ENCODE data around the gene RALGAPB.

The RALGAPB gene

DNA sequence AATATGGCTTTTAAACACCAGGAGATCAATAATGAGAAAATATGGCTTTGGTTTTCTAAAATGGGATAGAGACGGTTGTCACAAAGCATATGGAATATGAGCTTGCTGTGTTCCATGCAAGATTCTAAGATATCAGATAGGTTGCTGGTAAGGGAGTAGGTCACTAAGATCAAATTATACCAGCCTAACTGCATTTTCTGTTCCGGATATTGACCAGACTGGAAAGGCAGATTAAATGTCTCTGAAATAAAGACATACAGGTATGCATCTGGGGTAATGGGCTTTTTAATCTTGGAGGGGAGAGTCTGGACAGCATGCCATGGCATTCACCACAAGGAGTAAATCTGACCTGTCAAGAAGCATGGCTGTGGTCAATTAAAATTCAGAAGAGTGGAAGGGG lies 73.1 kb downstream of the RALGAPB start:
- DNase-seq (ENCODE audit: low read depth in 2 of 2) = no peak

DNA sequence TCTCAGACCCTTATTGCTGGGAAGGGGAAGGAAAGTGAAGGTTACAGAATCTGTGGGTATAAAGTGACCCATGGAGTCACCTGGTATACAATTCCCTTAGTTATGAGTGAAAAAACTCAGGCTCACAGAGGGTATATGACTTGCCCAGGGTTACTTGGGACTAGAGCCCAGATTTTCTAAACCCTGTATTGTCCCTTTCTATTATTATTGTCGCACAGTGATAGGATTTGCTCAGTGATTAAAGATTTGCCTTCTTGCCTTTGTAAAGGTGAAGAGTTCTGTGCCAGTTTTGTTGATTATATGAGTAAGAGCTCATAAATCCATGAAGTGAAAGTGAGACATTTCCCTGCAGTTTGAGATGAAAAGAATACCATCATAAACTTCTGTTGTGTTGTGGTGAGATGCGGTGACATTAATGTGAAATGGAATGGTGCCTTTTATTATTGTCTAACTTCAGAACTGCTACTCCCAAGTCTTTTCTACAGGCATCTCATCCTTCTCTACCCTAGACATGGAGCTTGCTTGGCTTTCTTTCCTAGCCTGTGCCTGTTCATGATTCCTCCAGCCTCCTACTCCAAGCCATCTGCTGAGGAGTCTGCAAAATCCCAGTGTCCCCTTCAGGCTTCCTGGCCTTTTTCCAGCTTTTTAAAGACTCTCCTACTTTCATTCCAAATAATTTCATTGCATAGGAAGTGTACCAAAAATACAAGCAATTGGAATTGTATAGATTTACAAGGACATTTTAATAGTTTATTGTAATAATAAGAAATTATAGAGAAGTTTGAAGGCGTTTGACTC lies 74.8 kb downstream of the RALGAPB start:
- DNase-seq (ENCODE audit: low read depth in 2 of 2) = no peak

DNA sequence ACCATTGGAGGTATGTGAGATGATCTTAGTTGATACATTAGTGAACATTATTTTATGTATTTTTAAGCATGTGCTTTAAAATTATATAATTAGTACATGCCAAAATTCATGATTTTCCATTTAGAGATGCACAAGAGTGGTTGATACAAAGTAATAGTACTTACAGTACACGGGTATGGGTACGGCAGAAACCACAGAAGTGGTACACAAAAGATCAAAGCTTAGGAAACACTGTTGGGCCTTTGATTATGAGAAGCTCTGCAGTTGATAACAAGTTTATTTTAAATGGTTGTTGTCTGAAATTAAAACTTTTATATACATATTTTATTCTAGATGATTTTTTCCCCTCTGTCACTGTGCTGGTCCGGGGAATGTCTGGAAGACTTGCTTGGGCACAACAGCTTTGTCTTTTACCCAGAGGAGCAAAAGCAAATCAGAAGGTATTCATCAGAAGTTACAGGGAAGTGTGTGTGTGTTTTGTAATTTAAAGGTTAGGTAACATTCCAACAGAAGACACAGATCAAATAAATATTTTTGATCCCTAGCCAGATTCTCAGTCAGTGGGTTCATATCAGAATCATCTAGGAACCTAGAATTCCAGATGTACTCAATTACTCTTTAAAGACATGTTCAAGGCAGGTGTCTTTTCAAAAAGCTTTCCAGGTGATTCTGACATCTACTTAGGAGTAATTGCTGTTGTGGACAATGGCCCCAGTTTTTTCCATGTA lies 75.9 kb downstream of the RALGAPB start:
- DNase-seq (ENCODE audit: low read depth in 2 of 2) = no peak

DNA sequence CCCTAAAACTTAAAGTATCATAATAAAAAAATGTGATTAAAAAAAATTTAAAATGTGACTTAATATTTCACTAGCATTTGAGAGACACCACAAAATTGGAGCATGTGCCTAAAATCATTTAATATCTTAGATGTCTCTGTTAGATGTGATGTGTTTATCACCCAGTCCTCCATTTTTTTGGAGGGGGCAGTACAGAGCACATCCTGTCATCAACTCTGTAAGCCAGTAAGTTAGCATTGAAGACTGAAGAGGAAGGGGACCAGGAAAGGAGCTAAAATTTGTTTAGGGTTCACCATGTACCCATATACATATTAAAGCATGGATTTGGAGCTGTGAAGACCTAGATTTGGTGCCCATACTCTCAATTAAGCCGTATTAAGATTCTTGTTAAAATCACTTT lies 77.6 kb downstream of the RALGAPB start:
- no peak for DNase-seq (ENCODE audit: low read depth in 2 of 2)

DNA sequence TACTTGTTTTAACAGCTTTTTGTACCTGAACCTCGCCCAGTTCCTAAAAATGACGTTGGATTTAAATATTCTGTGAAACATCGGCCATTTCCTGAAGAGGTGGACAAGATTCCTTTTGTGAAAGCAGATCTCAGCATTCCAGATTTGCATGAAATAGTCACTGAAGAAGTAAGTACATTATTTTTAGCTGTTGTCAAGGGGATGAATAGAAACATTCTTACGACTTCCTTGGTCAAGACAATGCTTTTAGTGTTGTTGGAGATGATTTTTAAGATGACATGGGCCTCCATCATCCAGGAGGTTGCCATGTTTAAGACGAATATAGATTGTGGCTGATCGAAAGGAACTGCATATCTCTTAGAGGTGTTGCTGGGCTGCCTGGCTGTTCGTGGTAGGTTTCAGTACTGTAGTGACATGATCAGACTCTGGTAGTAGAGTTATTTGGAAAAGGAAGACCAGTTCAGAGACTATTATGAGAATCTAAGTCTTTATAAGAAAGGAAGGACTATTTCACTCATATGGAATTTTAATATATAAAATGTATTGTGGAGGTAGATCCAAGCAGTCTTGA lies 78.5 kb downstream of the RALGAPB start:
- DNase-seq (ENCODE audit: low read depth in 2 of 2) = no peak

DNA sequence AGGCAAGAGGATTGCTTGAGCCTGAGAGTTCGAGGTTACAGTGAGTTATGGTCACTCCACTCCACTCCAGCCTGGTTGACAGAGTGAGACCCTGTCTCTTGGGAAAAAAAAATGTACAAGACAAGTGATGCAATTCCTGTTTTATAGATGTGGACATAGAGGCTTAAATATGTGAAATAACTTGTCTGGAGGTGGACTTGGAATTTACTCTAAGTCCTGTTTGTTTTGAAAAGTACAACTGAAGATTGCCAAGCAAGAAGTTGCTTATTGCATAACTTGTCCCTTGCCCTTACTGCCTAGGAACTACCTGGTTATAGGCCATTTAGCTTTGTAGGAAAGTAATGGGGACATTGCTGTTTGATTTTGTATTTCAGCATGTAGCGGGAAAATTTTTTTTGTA lies 82.3 kb downstream of the RALGAPB start:
- no peak for DNase-seq (ENCODE audit: low read depth in 2 of 2)

DNA sequence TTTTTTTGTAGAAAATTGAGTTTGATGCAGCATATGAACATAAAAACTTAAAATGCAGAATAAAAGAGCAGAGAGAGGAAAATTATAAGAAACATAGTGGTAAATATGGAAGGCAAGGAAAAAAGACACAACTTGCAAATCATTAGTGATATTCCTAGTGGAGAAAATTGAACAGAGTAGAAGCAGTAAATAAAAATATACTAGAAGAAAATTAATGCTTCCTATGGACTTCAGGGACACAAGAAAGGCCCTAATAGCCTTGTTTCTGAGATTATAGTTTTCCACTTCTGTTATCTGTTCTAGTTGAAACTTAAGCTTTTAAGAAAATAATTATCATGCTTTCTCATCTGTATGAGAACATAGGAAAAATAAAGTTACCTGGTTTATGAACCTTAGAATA lies 82.8 kb downstream of the RALGAPB start:
- DNase-seq (ENCODE audit: low read depth in 2 of 2) = no peak

DNA sequence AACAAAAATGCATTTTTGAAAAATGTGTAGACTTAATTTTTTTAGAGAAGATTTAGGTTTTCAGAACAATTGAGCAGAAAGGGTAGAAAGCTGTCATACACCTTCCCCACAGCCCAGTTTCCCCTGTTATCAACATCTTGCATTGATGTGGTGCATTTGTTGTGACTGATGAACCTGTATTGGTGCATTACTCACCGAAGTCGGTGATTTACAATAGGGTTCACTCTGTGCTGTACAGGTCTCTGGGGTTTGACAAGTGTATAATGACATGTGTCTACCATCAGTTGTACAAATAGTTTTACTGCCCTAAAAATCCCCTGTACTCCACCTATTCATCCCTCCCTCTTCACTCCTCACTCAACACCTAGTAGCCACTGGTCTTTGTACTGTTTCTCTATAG lies 84.5 kb downstream of the RALGAPB start:
- DNase-seq (ENCODE audit: low read depth in 2 of 2) = no peak

DNA sequence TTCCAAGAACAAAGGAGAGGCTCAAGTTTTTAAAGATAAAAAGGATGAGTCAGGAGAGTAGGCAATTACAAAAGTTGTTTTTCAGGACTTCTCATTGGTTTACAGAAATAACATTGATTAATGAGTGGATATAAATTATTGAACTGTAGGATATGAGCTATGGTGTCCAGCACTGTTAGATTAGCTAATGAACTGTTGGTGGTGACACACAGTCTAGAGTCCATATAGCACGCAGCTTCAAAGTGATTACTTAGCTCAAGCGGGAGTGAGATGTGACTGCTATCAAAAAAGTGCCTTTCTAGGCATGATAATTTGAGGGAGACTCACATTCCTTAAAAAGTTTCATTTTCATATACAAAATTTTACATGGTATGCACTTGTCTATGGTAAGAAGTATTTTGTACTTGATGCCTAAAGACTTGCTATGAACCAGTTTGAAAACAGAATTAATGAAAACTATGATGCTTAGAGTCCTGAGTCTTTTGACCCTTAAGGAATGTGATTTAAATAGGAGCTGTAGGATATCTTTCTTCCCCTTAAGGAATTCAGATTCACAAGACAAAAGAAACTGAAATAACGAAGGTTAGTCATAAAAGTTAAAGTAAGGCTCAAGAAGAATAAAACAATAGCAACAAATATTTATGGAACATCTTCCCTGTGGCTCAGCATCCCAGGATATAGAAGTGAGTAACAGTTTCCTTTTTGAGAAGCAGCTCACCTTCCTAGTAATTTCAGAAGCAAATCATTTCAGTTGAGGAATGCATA lies 86.1 kb downstream of the RALGAPB start:
- DNase-seq (ENCODE audit: low read depth in 2 of 2) = no peak

DNA sequence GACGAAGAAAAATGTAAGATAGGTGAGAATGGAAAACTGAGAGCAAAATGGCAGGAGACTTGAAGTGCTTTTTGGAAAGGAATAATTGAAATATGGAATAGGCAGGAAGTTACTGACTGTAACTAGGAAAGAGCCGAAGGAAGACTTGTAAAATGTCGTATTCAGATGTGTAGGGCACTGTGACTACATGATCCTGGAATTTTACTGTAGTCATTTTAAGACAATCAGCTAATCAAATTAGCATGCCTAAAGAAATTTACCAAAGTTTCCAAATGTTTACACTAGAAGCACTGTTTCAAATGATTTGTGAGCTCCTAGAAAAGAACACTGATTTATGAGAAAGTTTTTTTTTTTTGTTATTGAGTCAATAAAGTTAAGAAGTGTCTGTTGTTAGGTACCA lies 87.1 kb downstream of the RALGAPB start:
- no peak for DNase-seq (ENCODE audit: low read depth in 2 of 2)

DNA sequence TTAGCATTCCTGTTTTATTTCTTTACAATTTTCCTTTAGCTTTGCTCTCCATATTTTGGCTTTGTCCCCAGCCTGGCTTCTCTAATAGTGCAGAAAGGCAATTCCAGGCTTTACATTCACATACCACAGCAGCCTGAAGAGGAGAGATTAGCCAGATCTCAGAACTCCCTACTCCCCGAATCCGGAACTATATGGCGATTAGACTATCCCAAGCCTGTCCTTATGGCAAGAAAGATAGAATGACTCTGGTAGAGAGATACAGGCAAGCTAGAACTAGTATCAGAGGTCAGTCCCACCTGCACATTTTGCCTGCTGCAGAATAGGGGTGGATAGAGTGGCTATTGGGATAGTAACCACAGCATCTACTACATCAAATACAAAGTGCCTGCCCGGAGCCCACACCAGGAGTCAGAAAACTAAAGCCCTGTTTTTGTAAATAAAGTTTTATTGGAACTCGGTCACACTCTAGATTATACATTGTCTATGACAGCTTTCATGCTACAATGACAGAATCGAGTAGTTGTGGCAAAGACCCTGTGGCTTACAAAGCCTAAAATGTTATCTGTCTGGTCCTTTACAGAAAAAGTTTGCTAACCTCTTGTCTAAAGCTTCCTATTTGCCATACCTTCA lies 91.3 kb downstream of the RALGAPB start:
- DNase-seq (ENCODE audit: low read depth in 2 of 2) = no peak

DNA sequence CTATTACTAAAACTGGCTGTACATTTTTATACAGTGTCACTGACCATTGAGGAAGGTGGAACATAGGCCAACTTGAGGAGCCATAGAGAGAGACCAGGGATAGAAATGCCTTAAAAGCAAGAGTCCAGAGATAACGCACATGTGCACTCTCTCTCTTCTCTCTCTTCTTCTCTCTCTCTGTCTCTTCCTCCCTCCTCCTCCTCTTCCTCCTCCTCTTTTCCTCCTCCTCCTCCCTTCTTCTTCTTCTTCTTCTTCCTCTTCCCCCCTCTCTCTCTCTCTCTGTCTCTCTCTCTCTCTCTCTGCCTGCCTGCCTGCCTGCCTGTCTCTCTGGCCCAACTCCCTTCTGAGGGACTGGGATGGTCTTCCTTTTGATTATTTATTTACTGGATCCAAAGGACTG lies 92.0 kb downstream of the RALGAPB start:
- no peak for DNase-seq (ENCODE audit: low read depth in 2 of 2)

DNA sequence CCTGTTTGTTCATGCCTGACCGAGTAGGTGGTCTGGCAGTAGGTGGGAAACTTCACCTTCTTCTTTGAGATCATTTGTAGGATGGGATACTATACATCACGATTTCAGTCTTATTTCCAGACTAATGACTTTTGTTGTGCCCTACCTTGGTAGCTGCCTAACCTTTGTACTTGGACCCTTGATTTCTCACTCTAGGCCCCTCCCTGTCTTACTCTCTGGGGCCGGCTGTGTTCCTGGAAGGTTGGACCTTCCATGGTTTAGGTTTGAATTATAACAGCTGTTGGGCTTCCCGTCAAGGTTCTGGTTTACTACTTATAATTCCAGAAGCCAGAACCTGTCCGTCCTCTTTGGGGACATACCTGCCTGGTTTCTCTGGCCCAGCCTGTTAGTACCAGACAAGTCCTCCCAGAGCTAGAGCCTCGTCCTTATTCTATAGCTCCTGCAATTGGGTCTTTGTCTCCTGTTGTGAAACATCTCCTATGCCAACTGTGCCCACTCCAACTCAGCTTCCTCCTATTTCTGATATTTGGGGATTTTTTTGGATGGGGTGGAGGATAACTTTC lies 93.5 kb downstream of the RALGAPB start:
- DNase-seq (ENCODE audit: low read depth in 2 of 2) = no peak

DNA sequence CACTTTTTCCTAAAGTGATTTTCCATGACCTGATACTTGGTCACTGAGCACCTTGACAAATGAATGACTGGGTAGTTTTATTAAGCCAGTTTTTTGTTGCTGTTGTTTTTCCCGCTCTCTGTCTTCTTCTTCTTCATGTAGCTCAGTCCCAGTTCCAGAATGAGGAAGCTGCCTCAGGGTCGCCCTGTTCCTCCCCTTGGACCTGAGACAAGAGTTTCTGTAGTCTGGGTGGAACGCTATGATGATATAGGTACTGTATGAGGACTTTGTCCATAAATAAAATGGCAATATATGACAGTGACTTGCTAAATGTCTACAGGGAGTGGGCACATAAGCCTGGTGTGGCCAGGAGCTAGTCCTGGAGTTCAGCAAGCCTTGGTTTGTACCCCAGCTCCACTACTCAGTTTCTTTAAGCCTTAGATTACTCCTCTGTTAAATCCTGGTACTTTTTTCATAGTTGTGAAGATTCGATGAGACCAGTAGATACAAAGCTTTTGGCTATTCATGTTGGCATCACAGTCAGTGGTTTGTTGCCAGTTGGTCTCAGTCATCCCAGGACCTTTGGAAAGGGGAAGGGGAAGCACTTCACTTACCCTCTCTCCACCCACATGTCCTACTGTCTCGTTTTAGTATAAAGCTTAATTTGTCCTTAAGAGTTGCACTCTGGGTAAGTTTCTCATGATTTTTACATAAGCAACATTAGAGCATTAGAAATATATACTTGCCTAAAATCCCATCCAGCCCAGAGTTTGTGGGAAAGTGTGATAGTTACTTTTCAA lies 97.3 kb downstream of the RALGAPB start:
- DNase-seq (ENCODE audit: low read depth in 2 of 2) = no peak

DNA sequence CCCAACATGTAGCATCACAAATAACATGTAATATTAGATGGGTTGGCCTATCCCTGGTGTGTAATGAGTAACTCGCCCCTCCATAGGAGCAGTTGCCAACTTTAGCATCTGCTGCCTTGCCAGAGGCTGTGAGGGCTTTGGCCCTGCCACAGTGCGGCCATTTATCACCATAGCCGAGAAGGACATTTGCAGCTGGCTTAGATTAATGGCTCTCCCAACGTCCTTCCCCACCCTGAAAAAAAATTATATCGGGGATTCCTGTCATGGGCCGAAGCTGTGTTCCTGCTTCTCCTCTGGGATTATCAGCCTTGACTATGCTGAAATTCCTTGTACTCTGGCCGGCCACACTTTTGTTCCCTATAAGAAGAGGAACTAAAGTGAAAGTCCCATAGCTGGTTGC lies 100.8 kb downstream of the RALGAPB start:
- DNase-seq (ENCODE audit: low read depth in 2 of 2) = no peak

DNA sequence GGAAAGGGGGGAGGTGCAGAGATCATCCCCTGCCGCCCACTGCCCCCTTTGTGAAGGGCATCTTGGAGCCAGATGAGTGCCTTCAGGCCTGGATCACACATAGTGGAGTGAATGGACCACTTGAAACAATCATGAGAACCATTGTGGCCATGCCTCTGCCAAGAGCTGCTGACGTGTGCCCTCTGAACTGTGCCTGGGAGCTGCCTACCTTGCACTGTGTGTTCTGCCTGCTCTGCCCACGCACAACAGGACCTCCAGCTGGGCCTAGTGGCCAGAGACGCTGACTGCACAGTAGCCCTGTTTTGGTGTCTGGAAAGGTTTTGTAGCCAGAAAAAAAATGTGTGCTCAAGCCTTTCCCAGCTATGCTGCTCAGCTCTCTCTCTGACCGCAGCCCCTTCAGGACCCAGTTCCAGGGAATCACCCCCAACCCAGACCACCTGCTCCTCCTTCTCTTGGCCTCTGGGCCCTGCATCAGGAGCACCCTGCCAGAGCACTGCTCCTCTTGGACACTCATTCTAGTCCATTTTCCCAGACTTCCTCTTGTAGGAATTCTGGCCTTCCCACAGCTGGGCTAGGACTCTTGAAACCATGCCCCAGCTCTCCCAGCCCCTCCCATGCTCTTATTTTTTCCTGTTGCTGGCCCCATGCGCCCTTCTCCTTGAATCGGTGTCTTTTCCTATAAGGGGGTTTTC lies 106.7 kb downstream of the RALGAPB start:
- no peak for DNase-seq (ENCODE audit: low read depth in 2 of 2)

DNA sequence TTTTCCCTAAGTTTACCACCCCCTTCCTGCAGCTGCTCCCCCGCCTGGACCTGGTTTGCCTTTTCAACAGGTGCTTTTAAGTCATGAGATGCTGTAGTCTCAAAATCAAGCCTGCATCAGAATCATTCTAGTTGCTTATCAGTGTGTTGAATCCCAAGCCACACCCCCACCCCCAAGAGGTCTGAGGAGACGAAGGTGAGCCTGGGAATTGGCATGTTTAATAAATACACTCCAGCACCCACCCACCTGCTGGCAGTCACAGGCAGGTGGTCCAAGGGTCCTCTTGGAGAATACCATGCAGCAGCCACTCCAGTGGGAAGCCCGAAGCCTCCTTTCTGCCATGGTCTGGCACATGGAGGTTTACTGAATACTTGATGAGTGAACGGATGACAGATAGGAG lies 107.3 kb downstream of the RALGAPB start:
- no peak for DNase-seq (ENCODE audit: low read depth in 2 of 2)

DNA sequence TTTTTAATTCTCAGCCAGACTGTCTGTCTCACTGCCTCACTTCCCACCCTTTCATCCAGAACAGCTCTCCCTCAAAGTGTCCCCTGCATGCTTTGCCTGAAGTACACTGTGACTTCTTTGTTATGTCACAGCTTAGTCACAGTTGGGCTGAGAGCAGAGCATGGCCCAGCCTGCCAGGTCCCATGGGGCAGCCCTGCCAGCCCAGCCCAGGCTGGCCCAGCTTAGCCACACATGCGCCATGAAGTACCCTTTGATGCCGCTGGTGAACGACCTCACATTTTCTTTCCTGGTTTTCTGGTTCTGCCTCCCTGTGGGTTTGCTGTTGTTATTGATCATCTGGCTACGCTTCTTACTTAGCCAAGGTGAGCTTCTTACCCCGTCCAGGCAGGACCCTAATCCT lies 108.4 kb downstream of the RALGAPB start, which contains the start of gene ADIG:
Gene ADIG (plus strand): TSS at position 185 of the 400 bp plus-strand sequence. CDS start 54 bp downstream, at position 239.
- DNase-seq (ENCODE audit: low read depth in 2 of 2) = no peak

DNA sequence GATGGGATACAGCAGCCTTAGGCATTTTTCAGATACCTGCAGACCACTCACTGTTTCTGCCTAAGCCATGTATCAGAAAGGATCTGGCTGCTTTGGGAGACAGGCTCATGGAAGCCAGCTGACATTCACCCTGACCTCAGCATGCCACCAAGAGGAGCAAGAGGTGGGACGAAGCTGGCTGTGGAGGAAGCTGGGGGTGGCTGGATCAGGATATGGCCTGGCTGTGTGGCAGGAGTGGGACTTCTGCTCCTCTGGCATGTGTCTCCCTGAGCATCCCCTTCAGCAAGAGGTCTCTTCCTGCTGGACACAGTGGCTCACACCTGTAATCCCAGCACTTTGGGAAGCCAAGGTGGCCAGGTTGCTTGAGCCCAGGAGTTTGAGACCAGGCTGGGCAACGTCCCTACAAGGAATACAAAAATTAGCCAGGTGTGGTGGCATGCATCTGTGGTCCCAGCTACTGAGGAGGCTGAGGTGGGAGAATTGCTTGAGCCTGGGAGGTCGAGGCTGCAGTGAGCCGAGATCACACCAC lies 109.3 kb downstream of the RALGAPB start:
- no peak for DNase-seq (ENCODE audit: low read depth in 2 of 2)

DNA sequence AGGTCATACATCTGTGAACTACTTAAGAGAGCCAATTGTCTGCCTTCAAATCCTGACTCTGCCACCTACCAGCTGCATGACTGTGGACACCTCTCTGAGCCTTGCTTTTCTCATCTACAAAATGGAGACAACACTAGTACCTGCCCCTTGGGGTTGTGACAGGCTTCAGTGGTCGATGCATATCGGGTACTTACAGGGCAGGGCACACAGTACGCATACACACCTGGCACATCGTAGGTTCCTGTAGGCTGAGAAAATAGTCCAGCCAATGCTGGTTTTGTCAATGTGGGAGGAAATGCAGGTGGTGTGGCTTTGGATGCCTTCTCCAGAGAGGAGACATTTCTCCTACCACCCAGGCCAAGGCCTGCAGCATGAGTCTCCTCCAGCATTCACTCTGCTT lies 110.7 kb downstream of the RALGAPB start:
- DNase-seq (ENCODE audit: low read depth in 2 of 2) = no peak
